NOMO-1 (cell line): ENCODE measurements around the gene SERPINB10.
"Not testable (repeated sequence)": the region's sequence is repeated elsewhere in the genome, so short reads cannot be mapped to it uniquely, and the experiment has no call there.

ENCODE experiments used
- DNase-seq, 2 experiments: peaks; one replicate each; lab custom pipeline; 2025; ENCODE audit not compliant: unreplicated experiment in 2 of 2; lab: John Stamatoyannopoulos, UW

Gene SERPINB10

DNA sequence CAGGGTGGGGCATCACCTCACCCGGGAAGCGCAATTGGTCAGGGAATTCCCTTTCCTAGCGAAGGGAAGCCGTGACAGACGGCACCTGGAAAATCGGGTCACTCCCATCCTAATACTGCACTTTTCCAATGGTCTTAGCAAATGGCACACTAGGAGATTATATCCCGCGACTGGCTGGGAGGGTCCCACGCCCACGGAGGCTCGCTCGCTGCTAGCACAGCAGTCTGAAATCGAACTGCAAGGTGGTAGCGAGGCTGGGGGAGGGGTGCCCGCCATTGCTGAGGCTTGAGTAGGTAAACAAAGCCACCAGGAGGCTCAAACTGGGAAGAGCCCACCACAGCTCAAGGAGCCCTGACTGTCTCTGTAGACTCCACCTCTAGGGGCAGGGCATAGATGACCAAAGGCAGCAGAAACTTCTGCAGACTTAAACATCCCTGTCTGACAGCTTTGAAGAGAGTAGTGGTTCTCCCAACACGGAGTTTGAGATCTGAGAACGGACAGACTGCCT lies 32.8 kb downstream of the SERPINB10 start:
- not testable (repeated sequence) for DNase-seq

DNA sequence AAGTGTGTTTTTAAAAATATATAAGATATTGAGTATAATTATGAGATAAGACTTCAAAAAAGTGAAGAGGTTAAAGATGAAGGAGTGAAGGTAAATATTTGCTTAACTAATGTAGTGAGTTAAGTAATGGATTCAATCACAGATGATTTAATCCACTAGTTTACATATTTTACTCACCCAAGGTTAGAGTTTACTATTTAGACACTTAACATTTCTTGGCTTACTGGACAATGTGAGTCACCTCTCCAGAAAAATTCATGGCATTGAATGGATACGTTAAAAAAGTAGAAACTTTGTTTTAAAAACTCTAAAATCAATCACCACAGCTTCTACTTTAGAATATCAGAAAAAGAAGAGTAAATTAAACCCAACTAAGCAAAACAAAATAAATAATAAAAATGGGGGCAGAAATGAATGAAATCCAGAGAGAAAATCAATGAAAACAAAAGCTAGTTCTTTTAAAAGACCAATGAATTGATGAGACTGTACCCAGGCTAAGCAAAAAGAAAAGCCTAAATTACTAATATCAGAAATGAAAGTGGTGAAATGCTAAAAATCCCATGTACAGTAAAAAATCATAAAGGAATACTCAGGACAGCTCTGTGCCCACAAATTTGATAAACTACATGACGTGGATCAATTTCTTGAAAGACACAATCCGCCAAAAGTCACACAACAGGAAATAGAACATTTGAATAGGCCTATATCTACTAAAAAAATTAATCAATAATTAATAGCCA lies 39.5 kb downstream of the SERPINB10 start:
- no peak for DNase-seq

DNA sequence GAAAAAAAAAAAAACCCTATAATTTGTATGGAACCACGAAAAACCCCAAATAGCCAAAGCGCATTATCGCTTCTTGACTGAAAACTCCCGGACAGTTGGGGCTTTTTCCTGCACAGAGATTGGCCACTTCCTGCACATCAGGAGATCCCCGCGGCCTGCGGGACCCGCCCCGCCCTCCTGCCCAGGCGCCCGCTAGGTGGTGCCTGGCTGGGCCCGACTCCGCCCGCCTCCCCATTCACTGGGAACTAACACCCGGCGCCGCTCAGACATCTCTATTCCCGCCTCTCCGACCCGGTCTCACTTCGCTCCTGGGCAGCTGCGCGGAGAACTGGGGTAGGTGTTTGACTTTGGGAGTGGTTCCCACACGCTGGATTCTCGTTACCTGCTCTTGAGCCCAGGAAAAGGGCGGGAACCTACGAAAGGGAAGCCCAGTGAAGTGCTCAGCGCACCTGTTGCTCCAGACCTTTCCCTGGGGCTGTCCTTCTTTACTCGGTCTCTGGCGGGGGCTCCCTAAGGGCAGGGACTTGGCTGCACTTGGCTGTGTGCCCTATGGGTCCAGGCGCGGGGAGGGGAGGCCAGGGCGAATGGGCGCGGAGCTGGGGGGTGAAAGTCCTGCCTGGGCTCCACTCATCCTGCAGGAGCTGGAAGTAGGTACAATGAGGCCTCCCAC lies 41.4 kb downstream of the SERPINB10 start, which contains the start of gene HMSD:
TSS of gene HMSD (plus strand) at position 234 of the 670 bp plus-strand sequence. CDS start 4,155 bp downstream, outside the sequence.
- DNase-seq, result peak; percentile 69 to 84

DNA sequence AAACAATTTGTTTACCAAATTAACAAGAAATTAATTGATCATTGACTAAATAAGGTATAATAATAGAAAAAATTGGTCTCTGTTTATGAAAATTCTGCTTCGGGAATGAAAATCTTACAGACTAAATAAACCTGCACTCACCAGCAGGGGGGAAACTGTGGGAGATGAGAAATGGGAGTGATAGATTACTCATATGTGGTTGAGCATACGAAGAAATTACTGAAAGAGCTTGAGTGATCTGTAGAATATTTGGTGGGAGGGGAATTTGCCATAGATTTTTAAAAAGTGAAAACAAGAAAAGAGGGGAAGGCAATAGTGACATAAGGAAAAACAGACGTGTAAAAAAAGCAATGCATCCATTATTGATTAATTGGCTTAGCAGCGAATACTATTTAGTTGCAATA lies 43.5 kb downstream of the SERPINB10 start:
- peak in 1 of 2 experiments; percentile 51 for DNase-seq

DNA sequence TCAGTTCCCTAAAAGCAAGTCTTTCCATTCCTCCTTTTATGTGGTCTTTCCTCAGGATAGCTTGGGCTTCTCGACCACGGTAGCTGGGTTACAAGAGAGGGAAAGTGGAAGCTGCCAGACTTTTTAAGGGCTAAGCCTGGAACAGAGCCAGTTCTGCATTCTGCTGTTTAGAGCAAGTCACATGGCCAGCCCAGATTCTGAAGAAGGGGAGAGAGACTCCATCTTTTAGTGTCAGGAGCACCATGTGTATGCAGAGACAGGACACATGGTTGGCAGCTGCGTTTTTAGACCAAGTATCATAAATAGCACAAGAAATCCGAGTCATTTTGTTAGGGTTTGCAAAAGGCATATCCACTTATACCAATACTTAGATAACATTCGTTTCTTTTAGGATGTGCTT lies 46.1 kb downstream of the SERPINB10 start:
- DNase-seq, result no peak

DNA sequence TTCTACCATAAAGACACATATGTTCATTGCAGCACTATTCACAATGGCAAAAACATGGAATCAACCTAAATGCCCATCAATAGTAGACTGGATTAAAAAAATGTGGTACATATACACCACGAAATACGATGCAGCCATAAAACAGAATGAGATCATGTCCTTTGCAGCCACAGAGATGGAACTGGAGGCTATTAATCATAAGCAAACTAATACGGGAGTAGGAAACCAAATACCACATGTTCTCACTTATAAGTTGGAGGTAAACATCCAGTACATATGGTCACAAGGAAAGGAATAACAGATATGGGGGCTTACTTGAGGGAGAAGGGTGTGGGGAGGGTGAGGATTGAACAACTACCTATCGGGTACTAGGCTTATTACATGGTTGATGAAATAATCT lies 49.0 kb downstream of the SERPINB10 start:
- DNase-seq, result no peak

DNA sequence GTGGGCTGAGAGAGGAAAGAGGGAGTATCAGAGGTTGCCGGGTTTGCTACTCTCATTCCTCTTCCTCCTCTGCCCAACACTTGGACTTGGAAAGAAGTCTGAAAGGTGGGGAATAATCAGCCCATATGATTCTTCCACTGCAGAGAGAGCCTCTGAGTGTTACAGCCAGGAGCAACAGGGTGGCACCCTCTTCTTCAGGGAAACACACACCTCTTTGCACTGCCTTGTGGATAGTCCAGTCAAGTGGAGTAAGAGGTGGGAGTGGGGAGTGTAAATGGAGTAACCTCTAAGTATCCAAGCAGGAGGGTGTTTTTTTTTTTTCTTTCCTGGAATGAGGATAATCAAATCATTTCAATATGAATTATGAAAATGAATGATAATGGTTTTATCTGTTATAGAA lies 53.1 kb downstream of the SERPINB10 start:
- no peak for DNase-seq

DNA sequence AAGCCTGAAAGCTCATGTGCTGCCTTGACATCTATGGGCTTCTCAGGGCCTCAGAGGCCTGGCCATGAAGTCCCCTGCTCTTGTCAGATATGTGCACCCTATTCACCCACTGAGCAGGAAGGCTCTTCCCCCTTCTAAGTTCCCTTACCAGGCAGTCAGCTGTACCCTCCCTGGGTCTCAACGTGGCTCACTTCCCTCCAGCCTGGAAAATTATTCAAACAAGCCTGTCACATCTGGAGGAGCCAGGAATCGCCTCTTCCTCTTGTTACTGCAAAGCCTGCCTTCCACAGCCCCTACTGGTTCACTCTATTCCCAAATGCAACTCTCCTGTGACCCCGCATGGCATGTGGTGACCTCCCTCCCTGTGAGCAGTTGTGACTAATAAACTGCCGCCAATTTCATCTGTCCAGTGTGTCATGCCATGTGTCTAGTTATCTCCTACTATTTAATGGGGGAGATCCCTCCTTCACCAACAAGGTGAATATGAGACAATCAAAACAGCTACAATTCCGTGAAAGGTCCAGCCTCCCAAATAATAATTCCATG lies 53.8 kb downstream of the SERPINB10 start:
- no peak for DNase-seq

DNA sequence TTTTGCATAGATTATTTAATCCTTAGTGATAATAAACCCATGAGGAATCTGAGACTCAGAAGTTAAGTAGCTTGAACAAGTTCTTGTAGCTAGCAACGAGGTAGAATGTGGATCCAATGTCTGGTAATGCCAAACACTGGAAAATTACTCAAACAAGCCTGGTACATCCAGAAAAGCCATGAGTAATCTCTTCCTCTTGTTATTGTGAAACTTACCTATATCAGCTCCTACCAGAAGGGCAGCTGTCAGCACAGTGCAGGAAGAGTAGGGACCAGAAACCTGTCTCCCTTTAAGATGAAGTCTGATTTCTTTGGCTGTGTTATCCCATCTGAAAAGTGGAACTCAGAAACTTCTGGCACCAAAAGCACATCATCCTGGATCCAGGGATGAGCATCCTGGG lies 54.4 kb downstream of the SERPINB10 start:
- DNase-seq, result no peak

DNA sequence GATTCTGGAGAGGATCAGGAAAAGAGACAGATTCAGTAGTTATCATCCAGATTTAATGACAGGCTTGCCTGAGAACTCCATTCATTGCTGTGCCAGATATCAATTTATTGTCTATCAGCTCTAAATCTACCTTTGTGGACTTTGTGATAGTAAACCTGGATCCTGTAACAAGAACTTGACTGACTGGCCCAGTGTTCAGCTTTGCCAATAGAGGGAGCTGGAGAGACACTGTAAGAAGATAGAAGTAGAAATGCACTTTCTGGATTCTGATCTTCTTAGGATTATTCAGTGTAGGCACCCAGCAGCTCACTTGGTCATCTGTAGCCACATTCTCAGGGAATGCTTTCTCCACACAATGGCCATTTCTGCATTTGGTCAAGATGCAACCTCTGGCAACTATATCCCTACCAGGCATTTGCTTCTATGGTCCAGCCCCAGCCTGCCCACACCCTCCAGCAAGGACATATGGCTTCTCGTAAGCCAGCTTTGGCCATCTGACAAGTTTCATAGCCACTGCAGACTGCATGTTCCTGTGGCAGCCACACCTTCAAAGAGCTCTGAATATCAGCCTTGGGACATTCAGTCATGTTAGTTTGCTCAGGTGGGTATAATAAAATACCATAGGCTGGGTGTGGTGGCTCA lies 56.0 kb downstream of the SERPINB10 start:
- DNase-seq, result peak; percentile 15 to 82

DNA sequence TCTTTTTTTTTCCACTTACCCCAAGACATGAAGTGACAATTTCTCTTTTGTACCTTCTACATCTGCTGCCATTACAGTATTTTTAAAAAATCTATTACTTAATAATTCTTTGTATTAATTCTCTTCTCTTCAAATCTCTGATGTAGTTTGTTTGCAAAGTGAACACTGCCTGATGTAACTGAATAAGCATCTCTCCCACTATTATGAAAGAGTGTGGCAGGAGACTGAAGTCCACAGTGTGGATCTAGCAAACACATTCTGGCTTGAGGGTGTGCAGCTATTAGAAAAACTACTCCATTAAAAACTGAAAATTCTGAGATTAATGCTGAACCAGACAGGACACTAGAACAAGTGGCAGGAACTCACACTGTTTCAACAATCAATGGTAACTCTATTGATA lies 57.1 kb downstream of the SERPINB10 start:
- DNase-seq, result no peak

DNA sequence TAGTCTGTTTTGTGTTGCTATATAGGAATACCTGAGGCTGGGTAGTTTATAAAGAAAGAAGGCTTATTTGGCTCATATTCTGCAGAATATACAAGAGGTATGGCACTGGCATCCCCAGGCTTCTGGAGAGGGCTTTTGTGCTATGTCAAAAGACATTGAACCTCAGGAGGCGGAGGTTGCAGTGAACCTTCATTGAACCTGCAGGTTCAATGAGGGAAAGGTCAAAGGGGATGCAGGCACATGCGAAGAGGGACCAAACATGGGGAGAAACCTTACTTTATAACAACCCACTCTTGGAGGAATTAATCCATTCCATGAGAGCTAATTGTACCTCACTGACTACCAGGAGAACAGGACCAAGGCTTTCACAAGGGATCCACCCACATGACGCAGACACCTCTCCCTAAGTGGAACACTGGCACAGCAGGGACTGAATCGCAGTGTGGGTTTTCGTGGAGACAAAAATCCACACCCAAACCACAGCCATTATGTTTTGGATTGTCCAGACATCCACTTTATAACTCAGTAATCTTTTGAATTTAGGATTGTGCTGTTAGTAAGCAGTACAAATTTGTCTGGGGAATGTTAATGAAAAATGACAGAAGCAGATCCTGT lies 58.1 kb downstream of the SERPINB10 start:
- no peak for DNase-seq

DNA sequence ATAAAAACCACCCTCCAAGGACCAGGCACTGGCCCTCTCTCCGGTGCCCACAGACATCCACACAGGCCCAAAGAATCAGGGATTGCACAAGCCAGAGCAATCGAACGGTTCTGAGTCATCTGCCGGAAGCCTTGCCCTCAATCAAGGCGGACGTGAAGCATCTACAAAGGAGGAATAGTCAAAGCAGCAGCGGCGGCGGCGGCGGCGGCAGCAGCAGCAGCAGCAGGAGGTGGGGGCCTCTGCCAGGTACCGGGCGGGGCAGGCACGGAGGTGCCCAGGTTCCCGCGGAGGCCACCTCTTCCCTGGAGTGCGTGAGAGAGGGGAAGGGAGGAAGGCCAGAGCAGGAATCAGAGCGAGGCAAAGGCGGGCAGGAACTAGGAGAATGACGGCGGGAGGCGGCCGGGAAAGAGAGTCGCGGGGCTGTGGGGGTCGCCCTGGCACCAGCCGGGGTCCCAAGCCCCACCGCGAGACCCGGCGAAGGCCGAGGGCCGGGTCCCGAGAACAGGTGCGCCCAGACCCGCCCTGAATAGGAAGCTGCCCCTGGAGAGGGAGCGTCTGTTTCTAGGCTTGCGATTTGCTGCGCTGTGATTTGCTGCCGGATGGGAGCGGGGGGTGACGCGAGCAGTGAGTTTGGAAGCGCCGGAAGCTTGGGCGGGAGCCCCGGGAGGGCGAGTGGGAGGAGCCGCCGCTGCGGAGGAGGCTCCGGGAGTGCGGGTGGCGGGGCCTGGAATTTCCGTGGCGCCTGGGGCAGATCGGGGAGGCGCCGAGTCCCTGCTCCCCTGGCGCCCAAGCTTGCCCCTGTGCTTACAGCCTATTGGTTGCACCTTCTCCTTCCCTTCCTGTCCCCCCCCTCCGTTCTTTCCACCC lies 62.4 kb downstream of the SERPINB10 start, which contains the start of gene SERPINB8:
TSS of gene SERPINB8 (plus strand) at position 140 of the 867 bp plus-strand sequence. CDS start 8,228 bp downstream, outside the sequence.
- peak; percentile 87 to 88 for DNase-seq

DNA sequence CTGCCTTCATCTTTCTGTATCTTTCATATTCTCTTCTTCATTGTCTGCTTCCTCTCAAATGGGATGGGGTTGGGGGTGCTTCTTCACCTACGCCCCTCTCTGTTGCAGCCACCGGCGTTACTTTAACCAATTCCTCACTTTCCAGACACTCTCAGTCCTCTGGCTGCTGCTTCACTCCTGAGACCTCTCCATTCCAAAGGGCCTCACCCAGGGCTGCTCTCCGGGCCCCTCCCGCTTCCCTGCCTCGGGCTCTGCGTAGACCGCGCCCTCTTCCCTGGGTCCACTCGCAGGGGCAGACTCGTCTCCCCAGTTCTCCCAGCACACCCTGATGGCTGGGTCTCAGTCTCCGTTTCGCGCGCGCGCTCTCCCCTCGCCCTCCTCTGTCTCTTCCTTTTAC lies 63.0 kb downstream of the SERPINB10 start:
- no peak for DNase-seq

DNA sequence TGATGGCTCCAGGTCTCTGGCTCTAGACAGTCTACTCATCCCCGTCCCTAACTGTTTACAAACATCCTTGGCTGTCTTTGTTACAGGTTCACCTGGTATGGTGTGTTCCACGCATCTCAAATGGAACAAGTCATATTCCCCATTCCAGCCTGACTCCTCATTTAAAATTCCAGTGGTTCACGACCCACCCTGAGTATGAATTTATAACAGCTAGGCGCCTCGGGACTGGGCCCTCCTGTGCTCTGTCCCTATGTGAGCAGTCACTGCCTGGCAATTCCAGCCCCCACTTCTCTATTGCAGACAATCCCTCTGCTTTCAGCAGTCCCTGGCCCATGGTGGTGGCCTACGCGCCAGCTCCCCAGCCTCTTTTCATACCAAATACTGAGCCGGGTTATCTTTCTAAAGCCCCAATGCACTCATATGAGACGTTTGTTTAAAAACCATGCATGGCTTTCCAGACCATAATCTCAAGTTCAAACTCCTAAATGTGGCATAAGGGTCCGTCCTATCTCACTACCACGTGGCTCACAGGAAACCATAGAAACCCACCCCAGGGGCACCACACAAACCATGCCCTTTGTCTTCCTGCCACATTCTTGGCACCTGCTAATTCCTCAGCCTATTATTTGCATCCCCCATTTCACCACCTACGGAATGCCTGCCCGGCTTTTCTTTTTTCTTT lies 63.7 kb downstream of the SERPINB10 start:
- no peak for DNase-seq

DNA sequence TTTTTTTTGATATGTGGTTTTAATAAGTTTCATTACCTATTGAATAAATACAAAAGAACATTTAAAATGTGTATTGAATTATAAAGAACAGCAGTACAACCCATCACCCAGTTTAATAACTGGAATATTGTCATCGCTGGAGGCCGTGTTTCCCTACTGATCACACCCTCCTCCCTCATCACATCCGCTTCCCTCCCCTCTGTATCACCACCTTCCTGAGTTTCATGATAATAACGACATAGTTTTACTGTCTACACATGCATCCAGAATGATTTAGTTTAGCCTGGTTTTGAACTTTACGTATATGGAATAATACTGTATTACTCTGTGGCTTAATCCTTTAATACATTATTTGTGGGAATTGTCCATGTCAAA lies 64.2 kb downstream of the SERPINB10 start:
- DNase-seq, result no peak

DNA sequence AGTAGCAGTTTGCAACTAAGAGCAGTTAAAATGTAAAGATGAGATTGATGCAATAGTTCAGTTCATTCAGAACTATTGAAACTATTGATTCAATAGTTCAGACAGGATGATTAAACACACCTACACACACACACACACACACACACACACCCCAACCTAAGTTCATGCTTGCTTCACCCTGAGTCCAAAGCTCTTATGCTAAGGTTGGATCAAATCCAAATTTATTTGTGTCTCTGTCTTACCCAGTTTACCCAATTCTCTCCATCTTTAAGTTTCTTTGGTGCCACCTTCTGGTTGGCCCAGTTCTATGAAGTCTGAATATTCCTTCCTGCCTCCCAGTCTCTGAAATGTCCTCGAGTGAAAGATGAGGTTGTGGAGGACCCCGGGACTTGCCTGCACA lies 67.2 kb downstream of the SERPINB10 start:
- peak; percentile 38 to 70 for DNase-seq

DNA sequence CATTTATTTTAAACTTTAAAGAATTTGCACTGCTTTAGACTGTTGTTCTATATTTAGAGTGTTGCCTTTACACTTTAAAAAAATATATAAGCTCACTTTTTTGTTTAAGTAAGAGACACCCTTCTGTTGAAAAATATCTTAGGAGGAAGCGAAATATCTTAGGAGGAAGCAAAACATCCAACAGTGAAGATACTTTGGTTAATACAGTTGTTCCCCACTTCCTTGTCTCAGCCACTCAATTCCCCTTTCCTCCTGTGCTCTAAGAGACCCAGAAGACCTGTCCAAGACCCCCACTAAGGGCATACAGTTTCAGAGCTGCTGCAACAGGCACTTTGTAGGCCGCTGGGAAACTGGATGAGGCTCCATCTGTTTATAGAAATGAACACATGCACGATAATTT lies 67.9 kb downstream of the SERPINB10 start:
- DNase-seq, result peak; percentile 69 to 86

DNA sequence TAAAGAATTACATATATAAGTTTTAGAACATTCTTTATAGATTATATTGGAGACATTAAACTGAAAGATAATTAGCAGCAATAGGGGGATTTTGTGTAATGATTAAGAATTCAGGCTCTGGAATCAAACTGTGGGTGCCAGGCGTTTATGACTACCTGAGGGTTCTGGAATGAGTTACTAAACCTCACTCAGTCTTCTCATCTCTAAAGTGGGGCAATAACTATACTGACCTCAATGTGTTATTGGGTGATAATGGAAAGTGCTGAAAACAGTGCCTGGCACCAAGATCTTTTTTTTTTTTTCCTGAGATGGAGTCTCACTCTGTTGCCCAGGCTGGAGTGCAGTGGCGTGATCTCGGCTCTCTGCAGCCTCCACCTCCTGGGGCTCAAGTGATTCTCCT lies 69.3 kb downstream of the SERPINB10 start:
- DNase-seq, result no peak
